GM10847 (cell line): Measurements from ENCODE around the gene DIDO1.

Experiments
- POLR2A ChIP-seq: IDR thresholded peaks from 2 replicates; pipeline ENCODE4 v1.6.1; 2011; ENCODE audit not compliant: insufficient read length; ENCODE audit errors: extremely low read depth

Gene DIDO1

GRCh38 chr20:62876902-62877816 lies 49.1 kb downstream of the DIDO1 start:
- TF ChIP-seq POLR2A: no peak

- no peak for TF ChIP-seq POLR2A
These were observed 49.8 kb downstream of the DIDO1 start for GRCh38 chr20:62876501-62876901.

GRCh38 chr20:62875419-62876361 lies 50.6 kb downstream of the DIDO1 start:
- no peak for TF ChIP-seq POLR2A

- no peak for TF ChIP-seq POLR2A
These were observed 51.4 kb downstream of the DIDO1 start for GRCh38 chr20:62874964-62875344.

GRCh38 chr20:62873280-62873679 lies 53.0 kb downstream of the DIDO1 start:
- TF ChIP-seq POLR2A: no peak

- no peak for TF ChIP-seq POLR2A
These were observed 53.4 kb downstream of the DIDO1 start for GRCh38 chr20:62872862-62873261.

GRCh38 chr20:62872184-62872847 lies 54.0 kb downstream of the DIDO1 start:
- TF ChIP-seq POLR2A: no peak

GRCh38 chr20:62864207-62864606 lies 62.1 kb downstream of the DIDO1 start:
- no peak for TF ChIP-seq POLR2A

GRCh38 chr20:62861726-62862336 lies 64.5 kb downstream of the DIDO1 start, which contains the start of gene TCFL5:
TCFL5 (minus strand) TSS chr20:62861822; CDS start chr20:62861670, 152 bp downstream.
- no peak for TF ChIP-seq POLR2A

- TF ChIP-seq POLR2A: no peak
These were observed 65.2 kb downstream of the DIDO1 start for GRCh38 chr20:62860924-62861691.

GRCh38 chr20:62860391-62860923 lies 65.8 kb downstream of the DIDO1 start:
- TF ChIP-seq POLR2A: no peak

GRCh38 chr20:62859721-62860120 lies 66.6 kb downstream of the DIDO1 start:
- no peak for TF ChIP-seq POLR2A

GRCh38 chr20:62858058-62858830 lies 68.1 kb downstream of the DIDO1 start:
- no peak for TF ChIP-seq POLR2A
